Activated naive CD8-positive, alpha-beta T cell treated with anti-CD3 and anti-CD28 coated beads for 36 hours (primary cell): ENCODE results near the gene RHOBTB3. TPM values are rescaled to one million over a fixed set of nuclear protein-coding genes. Genes with fewer than 3 reads are reported as not detected.

ENCODE experiments used
- DNase-seq: peaks from one replicate; pipeline ENCODE4 v3.0.0; 2021
- H3K27ac Mint-ChIP-seq: one replicate; pipeline ENCODE4 v1.8.0; 2022; ENCODE audit warnings: mild to moderate bottlenecking, moderate library complexity, mixed read lengths
- H3K27me3 Mint-ChIP-seq: one replicate; pipeline ENCODE4 v1.8.0; 2022; ENCODE audit warnings: mild to moderate bottlenecking, mixed read lengths
- H3K36me3 Mint-ChIP-seq: one replicate; pipeline ENCODE4 v1.8.0; 2021; ENCODE audit warnings: mild to moderate bottlenecking, mixed read lengths
- H3K4me1 Mint-ChIP-seq: one replicate; pipeline ENCODE4 v1.8.0; 2021; ENCODE audit warnings: mixed read lengths
- H3K4me3 Mint-ChIP-seq: one replicate; pipeline ENCODE4 v1.8.0; 2022; ENCODE audit warnings: mild to moderate bottlenecking, moderate library complexity, mixed read lengths
- H3K9me3 Mint-ChIP-seq: one replicate; pipeline ENCODE4 v1.8.0; 2022; ENCODE audit warnings: mixed read lengths
- total RNA-seq, 2 experiments: library from RNA; stranded (reverse); gene quantifications; one replicate each; pipeline ENCODE4 v1.2.3, GENCODE V29; 2021

Gene RHOBTB3
- total RNA-seq, 2 experiments from 2014 or later, result 0.52 to 0.78 TPM

DNA sequence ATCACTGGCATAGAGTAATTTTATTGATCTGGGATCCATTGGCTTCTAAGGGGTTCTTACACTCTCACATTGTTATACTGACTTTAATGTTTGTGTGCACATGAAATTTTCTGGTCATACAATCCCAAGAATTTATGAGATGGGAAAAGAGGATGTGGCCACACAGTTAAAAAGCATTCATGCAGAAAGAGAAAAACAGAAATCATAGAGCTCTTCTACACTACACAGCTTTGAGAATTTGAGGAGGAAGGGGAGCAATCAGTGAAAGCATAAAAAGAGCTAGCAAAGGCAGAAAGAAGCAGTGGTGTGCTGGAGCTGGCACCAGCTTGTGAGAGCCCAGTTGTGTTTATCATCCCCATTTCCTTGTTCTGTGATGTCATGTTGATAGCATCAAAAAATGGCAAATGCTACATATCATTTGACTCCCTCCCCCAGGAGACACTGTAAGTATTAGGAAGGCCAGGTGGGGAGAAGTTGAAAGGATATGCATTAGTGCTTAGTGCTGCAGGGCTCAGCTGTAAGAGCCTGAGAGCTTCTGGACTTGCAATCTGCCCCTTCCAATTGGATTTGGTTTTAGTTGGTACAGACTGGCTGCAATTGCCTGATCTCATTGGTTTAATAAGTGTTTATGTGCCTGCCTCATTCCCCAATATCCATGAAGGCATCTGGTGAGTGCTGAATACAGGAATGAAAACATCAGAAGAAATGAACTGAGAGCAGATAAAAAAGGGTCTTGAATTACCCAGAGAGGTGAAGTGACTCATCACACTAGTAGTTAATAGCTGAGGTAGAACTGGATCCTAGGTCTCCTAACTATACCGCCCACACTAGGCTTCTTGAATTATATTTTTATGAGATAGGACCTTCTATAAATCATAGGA lies 30.9 kb downstream of the RHOBTB3 start:
- DNase-seq, result no peak
- Mint-ChIP-seq H3K4me1 (peaks cover 23% of the 10 kb centered on the region), H3K27me3 (no peaks in the 10 kb centered on the region), H3K4me3 (no peak overlapping the region), H3K36me3 (no peaks in the 10 kb centered on the region), H3K27ac (no peak overlapping the region), H3K9me3 (no peaks in the 10 kb centered on the region)

DNA sequence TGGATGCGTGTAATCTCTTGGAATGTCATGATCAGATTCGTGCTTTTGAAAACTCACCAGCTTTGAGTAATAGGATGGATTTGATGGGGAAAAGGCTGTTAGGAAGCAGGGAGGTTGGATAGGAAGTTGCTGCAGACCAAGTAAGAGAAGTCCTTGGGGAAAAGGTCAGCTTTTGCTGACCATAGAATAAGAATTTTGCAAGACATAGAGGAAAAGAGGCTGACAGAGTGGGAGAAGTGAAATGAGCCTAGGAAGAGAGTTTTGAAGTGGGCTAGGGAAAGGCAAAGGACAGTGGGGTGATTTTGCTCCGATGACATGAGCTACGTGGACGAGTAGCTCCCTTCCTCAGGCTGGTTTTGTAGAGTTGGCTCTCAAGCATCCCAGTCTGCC lies 31.5 kb downstream of the RHOBTB3 start:
- Mint-ChIP-seq H3K27ac (no peak overlapping the region), H3K36me3 (no peaks in the 10 kb centered on the region), H3K4me3 (no peak overlapping the region), H3K4me1 (peaks cover 23% of the 10 kb centered on the region), H3K27me3 (no peaks in the 10 kb centered on the region), H3K9me3 (no peaks in the 10 kb centered on the region)
- no peak for DNase-seq

DNA sequence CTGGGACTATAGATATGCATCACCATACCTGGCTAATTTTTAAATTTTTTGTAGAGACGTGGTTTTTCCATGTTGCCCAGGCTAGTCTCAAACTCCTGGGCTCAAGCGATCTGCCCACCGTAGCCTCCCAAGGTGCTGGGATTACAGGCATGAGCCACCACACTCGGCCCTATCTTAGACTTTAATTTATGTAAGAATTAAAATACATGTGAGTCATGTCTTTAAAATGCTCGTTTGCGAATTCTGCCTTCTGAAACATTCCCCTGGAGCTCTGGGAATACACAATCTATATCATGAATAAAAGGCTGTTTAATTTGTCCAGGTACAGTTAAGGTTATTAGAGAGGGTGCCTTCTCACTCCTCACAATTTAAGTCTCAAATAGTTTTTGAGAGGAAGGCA lies 32.8 kb downstream of the RHOBTB3 start:
- peaks cover 23% of the 10 kb centered on the region for H3K4me1 Mint-ChIP-seq
- DNase-seq, result no peak
- H3K36me3 Mint-ChIP-seq, result no peaks in the 10 kb centered on the region
- no peaks in the 10 kb centered on the region for H3K9me3 Mint-ChIP-seq
- no peak overlapping the region for H3K4me3 Mint-ChIP-seq
- no peak overlapping the region for H3K27ac Mint-ChIP-seq
- H3K27me3 Mint-ChIP-seq, result no peaks in the 10 kb centered on the region

DNA sequence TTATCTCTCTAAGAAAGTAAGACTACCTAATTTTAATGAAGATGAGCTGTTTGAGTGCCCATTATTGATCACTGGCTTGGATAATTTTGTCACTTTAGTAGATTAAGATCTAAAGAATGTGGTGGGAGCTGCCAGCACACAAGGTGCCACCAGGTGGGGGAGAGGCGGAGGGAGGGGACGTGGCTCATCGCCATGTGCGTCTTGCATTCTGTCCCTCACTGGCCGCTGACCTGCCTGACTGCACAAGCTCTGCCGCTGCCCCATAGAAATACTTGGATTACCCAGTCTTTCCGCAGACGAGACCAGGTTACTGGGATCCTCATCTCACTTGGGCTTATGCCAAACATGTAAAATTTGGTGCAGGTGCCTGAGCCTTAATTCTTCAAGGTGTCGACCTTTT lies 37.6 kb downstream of the RHOBTB3 start:
- Mint-ChIP-seq H3K27ac (no peak overlapping the region), H3K9me3 (no peaks in the 10 kb centered on the region), H3K36me3 (no peaks in the 10 kb centered on the region), H3K4me3 (no peak overlapping the region), H3K4me1 (no peaks in the 10 kb centered on the region), H3K27me3 (no peaks in the 10 kb centered on the region)
- DNase-seq, result no peak

- Mint-ChIP-seq H3K27ac (no peak overlapping the region), H3K9me3 (no peaks in the 10 kb centered on the region), H3K27me3 (no peaks in the 10 kb centered on the region), H3K36me3 (no peaks in the 10 kb centered on the region), H3K4me3 (no peak overlapping the region), H3K4me1 (no peaks in the 10 kb centered on the region)
- DNase-seq, result no peak
Measured at GRCh38 chr5:95770830-95771708, 39.9 kb downstream of the RHOBTB3 start.

DNA sequence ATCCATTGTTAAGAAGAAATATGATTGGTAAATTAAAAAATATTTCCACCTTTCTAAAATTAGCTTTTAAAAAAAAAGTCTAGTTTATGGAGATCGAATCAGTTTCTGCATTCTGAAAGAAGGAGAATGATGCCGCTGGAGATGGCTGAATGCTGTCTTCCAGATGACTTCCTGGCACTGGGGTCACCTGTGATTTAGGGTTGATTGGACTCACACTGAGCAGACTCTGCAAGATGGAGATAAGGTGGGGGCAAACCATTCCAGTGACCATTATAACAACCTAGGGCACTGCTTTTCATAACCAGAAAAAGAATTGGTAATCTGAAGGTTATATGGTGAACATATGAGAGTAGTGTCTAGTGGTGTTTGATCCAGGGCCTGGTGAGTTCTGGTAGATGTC lies 40.8 kb downstream of the RHOBTB3 start:
- H3K4me1 Mint-ChIP-seq, result no peaks in the 10 kb centered on the region
- H3K4me3 Mint-ChIP-seq, result no peak overlapping the region
- no peak for DNase-seq
- H3K27me3 Mint-ChIP-seq, result no peaks in the 10 kb centered on the region
- H3K36me3 Mint-ChIP-seq, result no peaks in the 10 kb centered on the region
- H3K9me3 Mint-ChIP-seq, result no peaks in the 10 kb centered on the region
- H3K27ac Mint-ChIP-seq, result no peak overlapping the region

- Mint-ChIP-seq H3K4me1 (no peaks in the 10 kb centered on the region), H3K27ac (no peak overlapping the region), H3K36me3 (no peaks in the 10 kb centered on the region), H3K4me3 (no peak overlapping the region), H3K27me3 (no peaks in the 10 kb centered on the region), H3K9me3 (no peaks in the 10 kb centered on the region)
- DNase-seq, result no peak
Measured at GRCh38 chr5:95773335-95774059, 42.4 kb downstream of the RHOBTB3 start.

DNA sequence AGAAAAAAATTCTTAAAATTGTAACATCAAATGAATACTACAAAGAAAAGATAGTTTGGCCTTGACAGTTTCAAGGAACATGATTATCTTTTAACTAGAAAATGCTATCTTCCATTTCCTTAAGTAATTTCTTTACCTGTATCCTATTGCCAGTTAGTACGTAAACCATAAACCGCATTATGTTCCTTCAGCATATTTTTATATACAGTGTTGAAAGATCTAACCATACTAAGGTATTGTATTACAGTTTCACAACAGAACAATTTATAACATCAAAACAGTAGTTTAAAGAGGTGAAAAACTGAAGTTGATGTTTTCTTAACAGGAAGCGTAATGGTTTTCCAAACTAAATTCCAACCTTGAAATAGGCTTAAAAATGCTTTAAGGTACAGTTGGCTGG lies 46.3 kb downstream of the RHOBTB3 start:
- H3K4me3 Mint-ChIP-seq, result no peak overlapping the region
- no peak for DNase-seq
- peaks cover 5% of the 10 kb centered on the region for H3K4me1 Mint-ChIP-seq
- H3K27me3 Mint-ChIP-seq, result no peaks in the 10 kb centered on the region
- H3K9me3 Mint-ChIP-seq, result no peaks in the 10 kb centered on the region
- H3K27ac Mint-ChIP-seq, result no peak overlapping the region
- no peaks in the 10 kb centered on the region for H3K36me3 Mint-ChIP-seq

DNA sequence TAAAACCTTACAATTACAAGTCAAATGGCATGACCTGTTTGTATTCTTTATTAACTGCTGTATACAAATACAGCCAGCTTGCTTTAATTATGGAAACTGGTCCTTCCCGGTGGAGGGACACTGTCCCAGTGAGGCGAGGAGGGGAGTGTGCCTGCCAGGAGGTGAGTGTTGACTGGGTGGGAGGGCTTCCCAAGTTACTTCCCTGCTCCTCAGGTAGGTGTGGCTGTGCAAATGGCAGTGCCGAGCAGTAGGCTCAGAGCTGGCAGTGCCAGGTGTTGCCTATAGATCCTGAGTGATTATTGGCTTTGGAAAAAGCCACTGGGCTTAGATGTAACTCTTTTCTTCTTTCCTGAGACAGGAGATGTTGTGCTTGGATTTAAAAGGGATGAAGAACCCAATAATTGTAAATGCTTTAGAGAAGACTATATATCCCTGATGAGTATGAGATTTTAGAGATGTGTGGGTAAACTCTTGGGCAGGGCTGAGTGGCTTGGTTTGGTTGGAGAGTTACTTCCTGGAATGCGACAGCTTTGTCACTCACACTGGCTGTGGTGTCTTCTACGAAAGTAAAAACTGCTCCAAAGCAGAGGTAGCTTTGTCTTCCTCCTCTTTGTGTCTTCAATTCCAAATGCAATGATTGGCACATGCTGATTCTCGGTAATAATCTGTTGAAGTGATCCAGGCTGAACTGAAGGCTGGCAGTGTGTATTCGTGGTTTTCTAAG lies 47.7 kb downstream of the RHOBTB3 start:
- H3K4me3 Mint-ChIP-seq, result no peak overlapping the region
- DNase-seq, result no peak
- peaks cover 5% of the 10 kb centered on the region for H3K4me1 Mint-ChIP-seq
- no peaks in the 10 kb centered on the region for H3K36me3 Mint-ChIP-seq
- no peak overlapping the region for H3K27ac Mint-ChIP-seq
- no peaks in the 10 kb centered on the region for H3K27me3 Mint-ChIP-seq
- H3K9me3 Mint-ChIP-seq, result no peaks in the 10 kb centered on the region

- H3K36me3 Mint-ChIP-seq, result no peaks in the 10 kb centered on the region
- peaks cover 7% of the 10 kb centered on the region for H3K4me1 Mint-ChIP-seq
- no peaks in the 10 kb centered on the region for H3K9me3 Mint-ChIP-seq
- no peak overlapping the region for H3K27ac Mint-ChIP-seq
- H3K4me3 Mint-ChIP-seq, result no peak overlapping the region
- H3K27me3 Mint-ChIP-seq, result no peaks in the 10 kb centered on the region
- DNase-seq, result no peak
Measured at GRCh38 chr5:95779611-95780010, 48.5 kb downstream of the RHOBTB3 start.

GRCh38 chr5:95780597-95780996 lies 49.5 kb downstream of the RHOBTB3 start:
- H3K4me1 Mint-ChIP-seq, result peaks cover 11% of the 10 kb centered on the region
- no peaks in the 10 kb centered on the region for H3K36me3 Mint-ChIP-seq
- H3K27ac Mint-ChIP-seq, result no peak overlapping the region
- no peak for DNase-seq
- H3K27me3 Mint-ChIP-seq, result no peaks in the 10 kb centered on the region
- no peak overlapping the region for H3K4me3 Mint-ChIP-seq
- H3K9me3 Mint-ChIP-seq, result no peaks in the 10 kb centered on the region

DNA sequence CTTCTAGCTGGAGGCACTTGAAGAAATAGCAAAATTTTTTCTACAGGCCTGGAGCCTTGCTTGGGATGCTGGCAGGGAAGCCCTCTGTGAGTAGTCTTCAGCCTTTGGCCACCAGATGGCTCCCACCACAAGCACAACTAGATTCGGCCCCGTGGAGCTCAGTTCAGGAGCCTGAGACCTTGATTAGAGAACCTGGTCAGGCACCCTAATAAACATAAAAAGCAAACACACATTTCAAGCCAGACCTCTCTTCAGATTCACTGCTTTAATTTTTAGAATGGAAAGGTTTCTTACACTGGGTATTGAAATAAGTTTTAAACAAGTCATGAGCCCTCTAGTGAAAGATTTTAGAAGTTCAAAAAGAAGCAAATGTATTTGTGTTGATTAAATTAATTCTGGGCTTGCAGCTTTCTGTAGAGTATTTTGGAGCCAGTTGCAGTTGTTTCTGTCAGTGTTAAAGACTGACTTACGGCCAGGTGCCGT lies 50.0 kb downstream of the RHOBTB3 start:
- Mint-ChIP-seq H3K9me3 (no peaks in the 10 kb centered on the region), H3K27ac (peak overlapping the region; percentile 47), H3K36me3 (no peaks in the 10 kb centered on the region), H3K4me3 (peak overlapping the region; percentile 41), H3K4me1 (peaks cover 16% of the 10 kb centered on the region), H3K27me3 (no peaks in the 10 kb centered on the region)
- DNase-seq, result peak; percentile 66

DNA sequence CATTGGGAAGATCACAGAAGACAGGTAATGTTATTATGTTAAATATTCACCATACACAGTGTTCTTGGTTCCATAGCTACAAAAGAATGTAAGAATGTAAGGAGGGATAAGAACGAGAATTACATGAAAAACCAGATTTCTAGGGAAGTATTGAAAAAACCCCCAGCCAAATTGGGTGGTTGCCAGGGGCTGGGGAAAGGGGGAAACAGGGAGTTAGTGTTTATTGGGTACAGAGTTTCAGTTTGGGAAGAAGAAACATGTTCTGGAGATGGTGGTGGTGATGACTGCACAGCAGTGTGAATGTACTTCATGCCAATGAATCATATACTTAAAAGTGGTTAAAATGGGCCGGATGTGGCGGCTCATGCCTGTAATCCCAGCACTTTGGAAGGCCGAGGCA lies 51.0 kb downstream of the RHOBTB3 start:
- Mint-ChIP-seq H3K27me3 (no peaks in the 10 kb centered on the region), H3K36me3 (no peaks in the 10 kb centered on the region), H3K9me3 (no peaks in the 10 kb centered on the region), H3K27ac (no peak overlapping the region), H3K4me1 (peaks cover 17% of the 10 kb centered on the region), H3K4me3 (no peak overlapping the region)
- no peak for DNase-seq

GRCh38 chr5:95783661-95784060 lies 52.5 kb downstream of the RHOBTB3 start:
- no peaks in the 10 kb centered on the region for H3K27me3 Mint-ChIP-seq

More at GRCh38 chr5:95783661-95784060, 52.5 kb downstream of the RHOBTB3 start:
- Mint-ChIP-seq H3K4me1 (peaks cover 17% of the 10 kb centered on the region), H3K9me3 (no peaks in the 10 kb centered on the region), H3K36me3 (no peaks in the 10 kb centered on the region), H3K4me3 (no peak overlapping the region), H3K27ac (no peak overlapping the region)
- no peak for DNase-seq
